ENCODE data around the gene NETO2. TPM values are rescaled to one million over a fixed set of nuclear protein-coding genes. Genes with fewer than 3 reads are reported as not detected.

The NETO2 gene
- total and polyA plus RNA-seq, 9 of the 15 experiments (the other 6 are each of a cell fraction or from before 2014, with no cell fraction given), result 4.1 to 37.0 (median 22.2) TPM

DNA sequence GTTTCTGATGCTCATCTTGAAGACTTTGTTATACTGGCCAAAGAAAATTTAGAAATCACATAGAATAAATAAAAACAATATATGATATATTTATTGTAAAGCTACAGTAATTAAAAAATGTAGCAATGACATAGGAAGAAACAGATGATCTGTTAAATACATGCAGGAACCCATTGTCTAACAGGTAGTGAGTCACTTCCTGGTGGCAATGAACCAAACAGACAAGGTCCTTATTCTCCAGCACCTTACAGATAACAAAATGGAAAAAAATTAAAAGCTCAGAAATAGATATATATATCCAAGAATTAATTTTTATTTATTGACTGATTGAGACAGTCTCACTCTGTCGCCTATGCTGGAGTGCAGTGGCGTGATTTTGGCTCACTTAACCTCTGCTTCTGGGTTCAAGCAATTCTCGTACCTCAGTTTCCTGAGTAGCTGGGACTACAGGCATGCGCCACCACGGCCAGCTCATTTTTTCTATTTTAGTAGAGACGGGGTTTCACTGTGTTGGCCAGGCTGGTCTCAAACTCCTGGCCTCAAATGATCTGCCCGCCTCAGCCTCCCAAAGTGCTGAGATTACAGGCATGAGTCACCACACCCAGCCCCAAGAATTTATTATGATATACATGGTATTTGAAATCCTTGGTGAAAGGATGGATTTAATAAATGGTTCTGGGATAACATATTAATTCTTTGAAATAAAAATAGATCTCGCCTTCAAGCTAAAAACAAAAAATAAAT, 7.5 kb downstream of the NETO2 start (continued):
- TF ChIP-seq SMARCA4 (IDR thresholded peaks at IDR 0.05) (0 out of 2 replicates have a peak, but pooled peaks have one; percentile 26), ZNF778 (CRISPR knock-in tag; IDR thresholded peaks at IDR 0.05) (no peak)

GRCh38 chr16:47134550-47134949, 9.2 kb downstream of the NETO2 start:
- in situ Hi-C loops (cut with MboI) (loop anchor here (5.0 kb wide), 1 partner anchor 152 kb away; no protein-coding TSS in a partner anchor), intact Hi-C loops (cut with micrococcal nuclease) (loop anchor here (10.0 kb wide), 1 partner anchor 100 kb away; no protein-coding TSS in a partner anchor)
- ATAC-seq, result no peak
- FAIRE-seq, result no peak
- Histone ChIP-seq H3K9me1 (ENCODE audit: control insufficient read depth, insufficient read depth, low read length) (no peaks in the 10 kb centered on the region), H3K9me3 (replicated peaks; ENCODE audit: control insufficient read depth, insufficient read depth, low read depth, low read length) (no peaks in the 10 kb centered on the region), H3K27me3 (ENCODE audit: control insufficient read depth in 2 of 2, insufficient read depth in 2 of 2, low read length in 2 of 2) (no peaks in the 10 kb centered on the region), H3K4me1 (replicated peaks in 1 of 2; ENCODE audit: control insufficient read depth in 2 of 2, insufficient read depth in 2 of 2, low read length in 2 of 2) (peaks cover 0 to 14% of the 10 kb centered on the region in 2 experiments; a peak in 4 of 5 replicates), H3K4me2 (ENCODE audit: insufficient read depth, low read length) (no peak overlapping the region), H3K36me3 (ENCODE audit: control insufficient read depth, insufficient read depth, low read length) (peaks cover 10% of the 10 kb centered on the region; the same call in 2 of the 3 replicates), H3K4me3 (no peak overlapping the region), H3K9ac (ENCODE audit: insufficient read depth in 1 of 2, low read depth in 2 of 2, low read length in 2 of 2) (no peak overlapping the region), H2AFZ (ENCODE audit: low read depth, low read length) (no peak overlapping the region), H4K20me1 (replicated peaks; ENCODE audit: control insufficient read depth, insufficient read depth, low read length) (peaks cover 11% of the 10 kb centered on the region), H3K79me2 (ENCODE audit: control insufficient read depth, insufficient read depth, low read length) (peaks cover 84% of the 10 kb centered on the region), H3K27ac (ENCODE audit: extremely low read depth, low read depth, low read length) (no peak overlapping the region)
- WGBS (ENCODE audit: insufficient coverage, low coverage, missing lambda C conversion rate), result 61% methylated on average over 4 of the region's 4 CpGs
- TF ChIP-seq ZNF311 (CRISPR knock-in tag; IDR thresholded peaks at IDR 0.05) (no peak), SP2 (IDR thresholded peaks at IDR 0.05; ENCODE audit: extremely low read depth, low read depth, low read length, poor library complexity, severe bottlenecking) (no peak), DDX20 (tag; IDR thresholded peaks at IDR 0.05; ENCODE audit: low read depth) (no peak), POLR2AphosphoS5 (IDR thresholded peaks at IDR 0.05; ENCODE audit: control insufficient read depth, insufficient read depth, low read depth, low read length) (no peak), TCF7 (IDR thresholded peaks at IDR 0.05; ENCODE audit: borderline replicate concordance) (no peak)
- TF ChIP-seq, protein P1, sequence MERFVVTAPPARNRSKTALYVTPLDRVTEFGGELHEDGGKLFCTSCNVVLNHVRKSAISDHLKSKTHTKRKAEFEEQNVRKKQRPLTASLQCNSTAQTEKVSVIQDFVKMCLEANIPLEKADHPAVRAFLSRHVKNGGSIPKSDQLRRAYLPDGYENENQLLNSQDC (CRISPR knock-in tag; IDR thresholded peaks at IDR 0.05), result no peak
- DNase-seq (ENCODE audit: extremely low read depth in 1 of 4, low spot score in 3 of 4), result no peak
- no TSS peak for BruUV-seq (replicated peaks)
- ChIA-PET CTCF (ENCODE audit: low intra/inter-chr PET ratio) (no interaction called here), POLR2A (interaction anchor here (0.6 kb wide), 1 partner anchor 39 kb away, joined by 3 read pairs; no protein-coding TSS in a partner anchor)
